SU-DHL-6 (cell line): Measurements from ENCODE around the gene COX4I2.

Source experiments
- CTCF ChIP-seq: fragments of 200-600 bp; sonication (generic); IDR thresholded peaks from one replicate; pipeline ENCODE4 v1.5.1; 2017; ENCODE audit warnings: antibody characterized with exemption, mild to moderate bottlenecking, low read length, moderate library complexity; ENCODE audit not compliant: insufficient read depth, poor library complexity, severe bottlenecking
- EZH2phosphoT487 ChIP-seq: fragments of 200-600 bp; sonication (generic), shearing (Covaris generic); conservative IDR thresholded peaks from 2 replicates; pipeline ENCODE4 v1.6.1; 2018; ENCODE audit warnings: mild to moderate bottlenecking, antibody characterized with exemption, low read length, moderate library complexity, mixed read lengths

- no peak for TF ChIP-seq CTCF
- no peak for TF ChIP-seq EZH2phosphoT487
These were observed 2.5 kb downstream of the COX4I2 start for GRCh38 chr20:31640259-31640658.
